GM19239 (cell line): ENCODE results near the gene KCNJ2.

ENCODE experiments used
- DNase-seq: peaks from one replicate; pipeline ENCODE4 v3.0.0; 2011; ENCODE audit warnings: low spot score; ENCODE audit not compliant: insufficient read length
- FAIRE-seq: peaks from 2 replicates; lab custom pipeline; 2011; peaks lifted over from hg19 to GRCh38; lab: Jason Lieb, UNC

KCNJ2 gene

DNA sequence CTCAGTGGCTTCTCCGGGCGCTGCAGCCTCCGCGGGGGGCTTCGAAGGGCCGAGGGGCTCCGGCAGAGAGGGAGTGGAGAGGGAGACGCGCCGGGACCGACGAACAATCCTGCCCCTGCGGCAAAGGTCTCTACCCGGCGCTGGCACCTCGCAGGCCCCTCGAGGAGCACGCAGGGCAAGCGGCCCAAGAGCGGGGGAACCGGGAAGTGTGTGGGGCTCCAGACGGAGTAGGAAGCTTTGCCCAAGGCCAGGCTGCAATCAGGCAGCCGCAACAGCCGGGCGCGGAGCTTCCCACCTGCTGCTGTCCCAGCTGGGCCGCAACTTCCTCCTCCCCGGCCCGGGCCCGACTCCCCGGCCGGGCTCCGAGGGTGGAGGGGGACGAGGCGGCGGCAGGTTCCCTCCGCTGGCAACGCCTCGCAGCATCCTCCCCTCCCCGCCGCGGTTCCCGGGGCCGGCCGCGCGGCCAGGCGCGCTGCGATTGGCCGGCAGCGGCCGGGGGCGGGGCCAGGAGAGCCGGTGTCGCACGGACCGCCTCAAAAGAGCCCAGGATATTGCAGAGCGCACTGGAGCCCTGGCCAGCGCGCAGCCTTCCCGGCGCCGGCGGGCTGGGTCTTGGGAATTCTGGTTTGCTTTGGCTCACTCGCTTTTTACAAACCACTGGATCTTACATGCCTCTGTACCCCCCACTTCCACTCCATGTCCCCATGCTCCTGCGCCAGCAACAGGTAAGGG lies at the start of gene KCNJ2:
TSS of gene KCNJ2 (plus strand) at position 556 of the 732 bp plus-strand sequence. CDS start 5,508 bp downstream, outside the sequence.
- FAIRE-seq: no peak
- peak; percentile 67 for DNase-seq

DNA sequence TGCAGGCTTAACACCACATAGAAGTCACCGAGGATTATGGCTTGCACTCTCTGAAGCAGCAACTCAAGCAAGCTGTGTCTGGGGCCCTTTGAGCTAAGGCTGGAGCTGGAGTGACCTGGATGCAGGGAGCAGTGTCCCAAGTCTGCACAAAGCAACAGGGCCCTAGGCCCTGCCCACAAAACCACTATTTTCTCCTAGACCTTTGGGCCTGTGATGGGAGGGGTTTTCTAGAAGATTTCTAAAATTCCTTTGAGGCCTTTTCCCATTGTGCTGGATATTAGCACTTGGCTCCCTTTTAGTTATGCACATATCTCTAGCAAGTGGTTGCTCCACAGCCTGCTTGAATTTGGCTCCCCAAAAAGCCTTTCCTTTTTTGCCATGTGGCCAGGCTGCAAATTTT lies 49.8 kb upstream of the KCNJ2 start:
- FAIRE-seq (no peak), DNase-seq (no peak)

DNA sequence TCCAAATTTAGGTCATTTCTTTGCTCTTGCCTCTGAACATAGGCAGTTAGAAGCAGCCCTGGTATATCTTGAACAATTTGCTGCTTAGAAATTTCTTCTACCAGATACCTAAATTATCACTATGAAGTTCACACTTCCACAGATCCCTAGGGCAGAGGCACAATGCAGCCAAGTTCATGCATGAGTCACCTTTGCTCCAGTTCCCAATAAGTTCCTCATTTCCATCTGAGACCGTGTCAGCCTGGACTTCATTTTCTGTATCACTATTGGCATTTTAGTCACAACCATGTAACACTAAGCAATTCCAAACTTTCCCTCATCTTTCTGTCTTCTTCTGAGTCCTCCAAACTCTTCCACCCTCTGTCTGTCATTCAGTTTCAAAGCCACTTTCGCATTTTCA lies 49.3 kb upstream of the KCNJ2 start:
- FAIRE-seq (no peak), DNase-seq (no peak)

DNA sequence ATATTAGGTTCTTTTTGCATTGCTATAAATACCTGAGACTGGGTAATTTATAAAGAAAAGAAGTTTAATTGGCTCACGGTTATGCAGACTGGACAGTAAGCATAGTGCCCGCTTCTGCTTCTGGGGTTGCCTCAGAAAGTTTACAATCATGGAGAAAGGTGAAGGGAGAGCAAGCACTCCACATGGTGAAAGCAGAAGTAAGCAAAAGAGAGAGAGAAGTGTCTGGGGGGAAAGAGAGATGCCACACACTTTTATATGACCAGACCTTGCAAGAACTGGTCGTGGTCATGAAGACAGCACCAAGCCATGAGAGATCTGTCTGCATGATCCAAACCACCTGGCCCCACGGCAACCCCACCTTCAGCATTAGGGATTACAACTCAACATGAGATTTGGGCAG lies 48.9 kb upstream of the KCNJ2 start:
- FAIRE-seq (no peak), DNase-seq (no peak)

- FAIRE-seq (no peak), DNase-seq (no peak)
Measured at GRCh38 chr17:70121126-70121525, 48.2 kb upstream of the KCNJ2 start.

DNA sequence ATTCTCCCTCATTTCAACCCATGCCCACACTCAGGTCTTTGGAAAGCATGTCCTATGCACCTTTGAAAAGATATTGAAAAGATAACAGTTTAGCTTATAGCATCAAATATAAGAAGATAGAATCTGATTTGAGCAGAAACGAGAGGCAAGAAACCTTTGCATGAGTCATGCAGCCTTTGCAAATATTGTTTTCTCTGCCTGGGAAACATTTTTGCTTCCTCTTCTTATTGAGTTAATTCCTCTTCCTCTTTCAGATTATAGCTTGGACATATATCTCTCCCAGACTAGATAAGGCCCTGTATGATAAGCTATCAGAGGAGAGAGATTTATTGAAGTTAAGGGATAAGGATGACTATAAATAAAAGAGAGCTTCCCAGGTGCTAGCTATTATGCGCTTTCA lies 46.1 kb upstream of the KCNJ2 start:
- no peak for FAIRE-seq

GRCh38 chr17:70124723-70125122 lies 44.6 kb upstream of the KCNJ2 start:
- FAIRE-seq: no peak
- DNase-seq: no peak

More for the DNA sequence above, 46.1 kb upstream of the KCNJ2 start:
- DNase-seq: no peak

DNA sequence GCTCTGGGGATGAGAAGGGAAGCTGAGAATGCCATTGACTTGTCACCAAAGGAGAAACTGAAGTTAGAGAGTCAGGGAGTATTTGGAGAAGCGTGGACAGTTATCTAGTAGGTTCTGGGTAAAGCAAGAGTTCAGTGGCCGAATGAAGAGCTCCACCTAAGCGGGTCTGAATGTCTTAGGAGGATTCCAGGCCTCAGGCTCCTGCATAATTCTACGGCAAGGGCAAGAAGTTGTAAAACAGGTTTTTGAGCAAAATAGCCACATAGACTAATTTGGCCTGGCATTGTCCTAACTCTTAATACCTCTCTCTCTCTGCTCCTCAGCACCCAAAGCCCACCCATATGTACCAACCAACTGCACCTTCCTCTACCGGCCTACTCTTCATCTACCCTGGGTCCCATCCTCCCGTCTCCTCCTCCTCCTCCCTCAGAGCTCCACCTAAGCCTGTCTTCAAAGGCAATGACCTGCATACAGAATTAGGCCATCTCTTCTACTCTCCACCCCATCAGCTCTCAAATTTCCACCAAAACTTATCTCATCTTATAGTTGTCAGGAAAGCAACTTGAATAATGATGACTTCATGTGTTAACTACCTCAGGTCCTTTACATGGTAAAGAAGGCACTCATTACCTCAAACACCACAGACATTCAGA lies 42.0 kb upstream of the KCNJ2 start:
- DNase-seq (no peak), FAIRE-seq (no peak)

- DNase-seq (no peak), FAIRE-seq (no peak)
Measured at GRCh38 chr17:70128727-70129238, 40.5 kb upstream of the KCNJ2 start.

DNA sequence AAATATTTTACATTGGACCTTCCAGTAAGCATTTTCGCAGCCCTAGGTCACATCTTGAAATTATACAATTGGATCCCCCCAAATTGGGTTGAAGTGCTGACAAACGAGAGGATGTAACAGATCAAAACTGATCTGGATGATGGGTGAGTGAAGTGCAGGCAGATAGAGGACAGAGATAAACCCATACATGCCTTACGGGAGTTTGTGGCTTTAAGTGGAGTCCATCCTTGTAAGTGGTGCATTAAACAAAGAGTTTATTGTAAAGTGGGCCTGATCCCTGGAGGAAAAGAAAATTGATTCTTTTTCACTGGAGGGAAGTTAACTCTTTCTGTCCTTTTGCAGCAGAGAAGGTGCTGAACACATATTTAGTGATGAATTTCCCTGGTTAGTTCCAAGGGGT lies 39.0 kb upstream of the KCNJ2 start:
- FAIRE-seq: no peak
- no peak for DNase-seq

DNA sequence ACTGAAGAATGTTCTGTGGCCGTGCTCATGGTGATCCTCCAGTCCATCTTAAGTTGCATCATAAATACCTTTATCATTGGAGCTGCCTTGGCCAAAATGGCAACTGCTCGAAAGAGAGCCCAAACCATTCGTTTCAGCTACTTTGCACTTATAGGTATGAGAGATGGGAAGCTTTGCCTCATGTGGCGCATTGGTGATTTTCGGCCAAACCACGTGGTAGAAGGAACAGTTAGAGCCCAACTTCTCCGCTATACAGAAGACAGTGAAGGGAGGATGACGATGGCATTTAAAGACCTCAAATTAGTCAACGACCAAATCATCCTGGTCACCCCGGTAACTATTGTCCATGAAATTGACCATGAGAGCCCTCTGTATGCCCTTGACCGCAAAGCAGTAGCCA lies 36.8 kb upstream of the KCNJ2 start:
- FAIRE-seq (no peak), DNase-seq (no peak)

- no peak for FAIRE-seq
- no peak for DNase-seq
Measured at GRCh38 chr17:70134042-70134441, 35.3 kb upstream of the KCNJ2 start.

GRCh38 chr17:70134777-70135176 lies 34.6 kb upstream of the KCNJ2 start:
- FAIRE-seq (no peak), DNase-seq (no peak)

DNA sequence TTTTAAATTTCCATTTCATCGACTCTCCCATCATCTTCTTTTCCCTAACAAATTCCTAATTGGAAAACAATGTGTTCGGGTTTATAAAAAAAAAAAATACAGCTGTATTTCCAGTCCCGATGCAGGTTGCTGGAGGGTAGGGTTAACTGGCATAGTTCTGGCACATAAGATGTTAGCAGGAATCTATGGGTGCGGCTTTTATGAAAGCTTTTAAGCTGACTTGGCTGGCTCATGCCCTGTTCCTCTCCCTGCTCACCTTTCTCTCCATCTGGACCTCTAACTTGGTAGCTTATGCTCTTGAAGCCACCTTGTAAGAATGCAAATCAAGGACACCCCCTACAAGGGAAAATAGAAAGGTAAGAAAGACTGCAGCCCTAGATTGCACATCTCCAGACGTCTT lies 33.2 kb upstream of the KCNJ2 start:
- DNase-seq (no peak), FAIRE-seq (no peak)

DNA sequence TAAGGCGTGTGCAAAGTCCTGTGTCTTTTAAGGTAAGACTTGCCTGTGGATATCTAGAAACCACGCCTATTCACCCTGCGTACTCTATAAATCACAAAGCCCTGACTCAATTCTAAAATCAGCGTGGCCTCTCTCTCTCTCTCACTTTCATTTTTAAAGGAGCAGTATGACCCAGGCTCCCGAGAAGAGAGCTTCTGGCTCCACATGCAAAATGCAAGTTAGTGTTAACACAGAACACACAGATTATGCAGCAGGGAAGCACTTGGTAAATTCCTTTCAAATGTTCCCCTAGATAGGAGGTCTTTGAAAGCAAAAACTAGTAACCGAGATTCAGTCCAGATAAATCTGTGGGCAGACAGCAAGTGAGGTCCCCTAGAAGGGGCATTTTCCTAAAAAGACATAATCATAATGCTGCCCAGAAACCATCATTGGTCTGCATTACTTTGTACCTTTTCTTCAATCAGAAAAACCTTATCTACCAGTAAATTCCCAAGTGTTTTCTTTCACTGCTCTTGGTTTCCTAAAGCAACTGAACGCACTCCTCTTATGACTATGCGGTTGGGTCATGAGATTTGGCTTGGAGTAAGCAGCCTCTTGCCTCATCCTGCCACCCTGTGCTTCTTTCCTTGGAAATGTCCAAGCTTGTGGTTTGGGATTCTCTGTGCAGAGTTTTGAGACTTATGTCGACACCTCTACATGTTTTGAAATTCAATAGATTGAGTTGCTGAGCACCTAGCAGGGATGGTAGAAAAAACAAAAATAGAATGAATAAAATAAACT lies 31.7 kb upstream of the KCNJ2 start:
- peak; percentile 90 for FAIRE-seq

DNA sequence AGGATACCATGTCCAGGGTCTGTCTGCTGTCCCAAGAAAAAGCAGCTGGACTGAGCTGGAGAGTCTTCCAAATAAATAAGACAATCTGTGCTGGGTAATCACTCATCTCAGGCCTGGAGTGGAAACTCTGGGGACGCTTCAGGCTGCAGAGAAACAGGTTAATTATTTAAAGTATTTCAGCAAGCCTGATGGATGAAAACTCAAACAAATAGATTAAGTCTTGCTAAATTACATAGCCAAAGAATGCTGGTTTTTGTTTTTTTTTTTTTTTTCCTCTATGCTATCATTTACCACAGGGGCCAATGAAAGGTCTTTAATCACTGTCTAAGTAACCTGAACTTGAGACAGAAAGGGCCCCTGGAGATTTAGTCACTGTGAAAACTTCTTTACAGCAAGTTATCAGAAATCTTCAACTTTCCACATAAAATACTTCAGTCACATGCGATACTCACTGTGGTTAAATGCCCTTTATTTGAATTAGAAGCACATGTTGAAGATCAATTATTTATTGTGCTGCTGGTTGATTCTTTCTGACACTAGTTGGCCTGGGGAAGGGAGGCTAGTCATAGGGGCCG lies 31.0 kb upstream of the KCNJ2 start:
- DNase-seq (no peak), FAIRE-seq (no peak)

More for the DNA sequence above, 31.7 kb upstream of the KCNJ2 start:
- peak; percentile 44 for DNase-seq

- FAIRE-seq (no peak), DNase-seq (no peak)
Measured at GRCh38 chr17:70139449-70139993, 29.8 kb upstream of the KCNJ2 start.

DNA sequence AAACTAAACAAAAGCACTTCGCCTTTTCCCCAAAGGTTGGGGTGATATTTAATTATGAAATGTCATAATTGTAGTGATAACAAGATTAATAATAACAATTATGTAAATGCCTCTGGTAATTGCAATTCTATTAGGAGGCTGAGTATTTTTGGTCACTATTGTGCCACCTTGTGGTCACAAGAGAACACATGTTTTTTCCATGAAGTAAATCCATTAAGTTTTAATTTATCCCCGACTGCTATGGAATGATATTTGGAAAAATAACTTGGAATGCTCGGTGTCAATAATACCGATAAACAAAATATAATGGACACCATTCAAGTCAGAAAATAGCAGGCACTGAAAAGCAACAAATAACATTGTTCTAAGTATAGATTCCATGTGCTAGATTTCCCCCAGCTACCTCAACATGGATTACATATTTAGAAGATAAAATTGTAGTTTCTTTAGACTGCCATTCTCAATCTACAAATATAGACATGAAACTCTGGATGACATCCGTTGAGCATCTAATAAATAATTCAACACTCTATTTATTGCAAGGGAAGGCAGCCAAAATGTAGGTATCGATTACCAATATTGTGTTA lies 25.0 kb upstream of the KCNJ2 start:
- peak; percentile 75 for FAIRE-seq

DNA sequence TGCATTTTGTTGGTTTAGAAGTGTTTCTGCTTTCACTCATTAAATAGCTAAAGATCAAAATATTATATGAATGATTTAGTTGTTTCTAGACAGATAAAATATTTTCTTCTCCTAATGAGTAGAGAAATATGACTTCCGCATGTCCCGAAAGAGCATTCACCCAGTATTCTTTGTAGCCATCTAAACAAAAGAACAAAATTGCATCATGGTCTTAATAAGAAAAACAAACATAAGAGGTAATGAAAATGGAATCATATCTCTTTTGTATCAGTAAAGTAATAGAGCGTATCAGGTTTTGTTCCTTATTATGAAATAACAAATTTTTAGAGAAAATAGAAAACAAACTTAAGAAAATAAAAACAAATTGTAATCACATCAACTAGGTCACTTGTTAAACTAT lies 16.1 kb upstream of the KCNJ2 start:
- no peak for FAIRE-seq

More for the DNA sequence above, 25.0 kb upstream of the KCNJ2 start:
- no peak for DNase-seq

DNA sequence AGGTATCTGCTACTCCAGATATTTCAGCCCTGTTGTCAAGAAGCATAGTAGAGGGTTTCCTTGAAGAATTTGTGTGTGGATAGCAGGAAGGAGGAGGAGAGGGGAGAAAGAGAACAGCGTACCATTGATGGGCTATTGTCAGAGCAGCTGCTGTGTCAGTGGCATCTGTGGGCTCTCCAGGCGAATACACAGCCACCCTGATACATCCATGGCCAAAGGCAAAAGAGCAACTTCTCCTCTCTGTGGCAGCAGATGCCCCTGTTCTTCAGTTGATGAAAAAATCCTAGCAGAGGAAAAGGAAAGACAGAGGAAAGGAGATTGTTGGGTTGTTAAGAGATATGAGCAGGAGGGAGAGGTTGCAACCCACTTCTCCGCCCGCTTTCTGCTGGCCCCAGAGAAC lies 12.2 kb upstream of the KCNJ2 start:
- FAIRE-seq (no peak), DNase-seq (no peak)

More for the DNA sequence above, 16.1 kb upstream of the KCNJ2 start:
- no peak for DNase-seq
